CD4-positive, alpha-beta T cell treated with Interleukin-4 for 4 hours (primary cell): Measurements from ENCODE around the gene CELA3A.
"Not testable (repeated sequence)": the region's sequence is repeated elsewhere in the genome, so short reads cannot be mapped to it uniquely, and the experiment has no call there.

Source experiments
- DNase-seq: peaks from one replicate; pipeline ENCODE4 v3.0.0-alpha.2; 2020

Gene CELA3A

GRCh38 chr1:22001409-22001808, at the start of gene CELA3A:
Gene CELA3A (plus strand): TSS chr1:22001657. CDS start chr1:22001675, 18 bp downstream.
- DNase-seq: no peak

GRCh38 chr1:21952786-21953520, 48.5 kb upstream of the CELA3A start:
- DNase-seq: no peak

GRCh38 chr1:21955058-21955457, 46.4 kb upstream of the CELA3A start:
- no peak for DNase-seq

- no peak for DNase-seq
Observed at GRCh38 chr1:21955501-21956281, 45.8 kb upstream of the CELA3A start.

- peak; percentile 72 for DNase-seq
Observed at GRCh38 chr1:21956720-21957552, 44.5 kb upstream of the CELA3A start.

- no peak for DNase-seq
Observed at GRCh38 chr1:21961337-21961736, 40.1 kb upstream of the CELA3A start.

- no peak for DNase-seq
Observed at GRCh38 chr1:21961799-21962198, 39.7 kb upstream of the CELA3A start.

- peak; percentile 78 for DNase-seq
Observed at GRCh38 chr1:21963477-21964217, 37.8 kb upstream of the CELA3A start.

GRCh38 chr1:21966247-21967000, 35.0 kb upstream of the CELA3A start:
- DNase-seq: no peak

- DNase-seq: not testable (repeated sequence)
Observed at GRCh38 chr1:21967216-21967615, 34.2 kb upstream of the CELA3A start.

GRCh38 chr1:21969066-21969465, 32.4 kb upstream of the CELA3A start:
- DNase-seq: not testable (repeated sequence)

- not testable (repeated sequence) for DNase-seq
Observed at GRCh38 chr1:21970523-21970922, 30.9 kb upstream of the CELA3A start.

GRCh38 chr1:21972973-21973441, 28.4 kb upstream of the CELA3A start:
- DNase-seq: not testable (repeated sequence)

GRCh38 chr1:21973948-21974347, 27.5 kb upstream of the CELA3A start:
- DNase-seq: not testable (repeated sequence)

GRCh38 chr1:21974699-21975098, 26.8 kb upstream of the CELA3A start:
- DNase-seq: not testable (repeated sequence)

- DNase-seq: not testable (repeated sequence)
Observed at GRCh38 chr1:21975296-21975695, 26.2 kb upstream of the CELA3A start.

GRCh38 chr1:21976703-21977239, 24.7 kb upstream of the CELA3A start, which contains the start of gene CELA3B:
Gene CELA3B (plus strand): TSS chr1:21977022. CDS start chr1:21977040, 18 bp downstream.
- DNase-seq: not testable (repeated sequence)

- DNase-seq: not testable (repeated sequence)
Observed at GRCh38 chr1:21978209-21978608, 23.2 kb upstream of the CELA3A start.

- DNase-seq: not testable (repeated sequence)
Observed at GRCh38 chr1:21980515-21981220, 20.8 kb upstream of the CELA3A start.

GRCh38 chr1:21981253-21981652, 20.2 kb upstream of the CELA3A start:
- not testable (repeated sequence) for DNase-seq
